HCT116 (cell line): ENCODE measurements around the gene SKAP1. TPM values are rescaled to one million over a fixed set of nuclear protein-coding genes. Genes with fewer than 3 reads are reported as not detected.
A peak's percentile ranks its signal among the peaks of the same experiment; 100 is the strongest.

Experiments
- ATAC-seq: fragments of 200-7000 bp; cut with Tn5 transposase; 2 replicates; pipeline ENCODE4 v1.9.1; 2020; ENCODE audit warnings: mild to moderate bottlenecking, moderate library complexity
- BruUV-seq: library from RNA; stranded (reverse); fragments of 400-500 nt; replicated peaks from 2 replicates; lab custom pipeline; 2021; lab: Mats Ljungman, UMichigan
- CTCF ChIA-PET: fragments of 300-600 bp; sonication (Branson Sonifier 250); formaldehyde crosslinking; loops from one replicate; lab custom pipeline; 2021; ENCODE audit warnings: antibody characterized with exemption; lab: Charles Lee
- POLR2A ChIA-PET: fragments of 300-600, 350-600 bp; sonication (Branson Sonifier 250); formaldehyde crosslinking; loops from one replicate; lab custom pipeline; 2021; ENCODE audit warnings: antibody characterized with exemption; lab: Charles Lee
- RAD21 ChIA-PET, 2 experiments: fragments of 300-600 bp; sonication (Branson Sonifier 250); formaldehyde crosslinking; loops; one replicate each; lab custom pipeline; 2023; ENCODE audit warnings: low total read pairs in 2 of 2; ENCODE audit not compliant: uncharacterized antibody in 2 of 2, unreplicated experiment in 2 of 2, low non-redundant PET in 1 of 2; lab: Charles Lee
- DNase-seq: peaks from one replicate; pipeline ENCODE4 v3.0.0-alpha.2; 2010; ENCODE audit warnings: low read depth, low spot score
- H2AFZ ChIP-seq: fragments of 200-600 bp; shearing (Covaris generic), sonication (generic); 2 replicates; pipeline ENCODE4 v1.6.1; 2017; ENCODE audit warnings: low read depth, mixed run types, mixed read lengths, antibody characterized with exemption, low read length; ENCODE audit not compliant: poor library complexity, severe bottlenecking
- H3K27ac ChIP-seq: 2 replicates; pipeline ENCODE4 v1.5.1; 2012; ENCODE audit warnings: low read depth, low read length
- H3K27me3 ChIP-seq: fragments of 200-600 bp; sonication (generic); 2 replicates; pipeline ENCODE4 v1.6.1; 2016; ENCODE audit warnings: mixed run types, low read length, mixed read lengths; ENCODE audit not compliant: insufficient read depth
- H3K36me3 ChIP-seq, 2 experiments: fragments of 200-500 bp in 1 of 2; fragments of 200-600 bp in 1 of 2; sonication (Bioruptor generic) in 1 of 2; sonication (generic) in 1 of 2; 2 replicates each; pipeline versions ENCODE4 v1.5.1 to v1.6.1; 2014 to 2016; ENCODE audit warnings: low read length in 2 of 2, inconsistent platforms in 1 of 2, mixed read lengths in 1 of 2, mixed run types in 1 of 2; ENCODE audit not compliant: insufficient read depth in 2 of 2, control insufficient read depth in 1 of 2
- H3K4me1 ChIP-seq, 2 experiments: fragments of 200-600 bp in 1 of 2; sonication (generic) in 1 of 2; 2 replicates each; pipeline versions ENCODE4 v1.5.1 to v1.6.1; 2012 to 2017; ENCODE audit warnings: low read length in 2 of 2, inconsistent platforms in 1 of 2, mild to moderate bottlenecking in 1 of 2, mixed read lengths in 1 of 2, mixed run types in 1 of 2, moderate library complexity in 1 of 2; ENCODE audit not compliant: insufficient read depth in 2 of 2, control insufficient read depth in 1 of 2
- H3K4me2 ChIP-seq: fragments of 200-600 bp; sonication (generic); 2 replicates; pipeline ENCODE4 v1.6.1; 2017; ENCODE audit warnings: mixed run types, low read length, mixed read lengths
- H3K4me3 ChIP-seq, 2 experiments: fragments of 200-600 bp in 1 of 2; sonication (generic) in 1 of 2; replicated peaks in 1 of 2; 2 replicates each; pipeline ENCODE4 v1.5.1; 2011 to 2016; ENCODE audit warnings: low read length in 2 of 2, control low read depth in 1 of 2, low read depth in 1 of 2, mild to moderate bottlenecking in 1 of 2, mixed read lengths in 1 of 2, mixed run types in 1 of 2
- H3K79me2 ChIP-seq: fragments of 200-600 bp; sonication (generic); 2 replicates; pipeline ENCODE4 v1.6.1; 2017; ENCODE audit warnings: mild to moderate bottlenecking, mixed run types, low read length, moderate library complexity, mixed read lengths; ENCODE audit not compliant: insufficient read depth
- H3K9ac ChIP-seq: fragments of 200-600 bp; sonication (generic); 2 replicates; pipeline ENCODE4 v1.6.1; 2016; ENCODE audit warnings: low read length, mixed read lengths
- H3K9me2 ChIP-seq: fragments of 200-600 bp; sonication (generic), shearing (Covaris generic); 2 replicates; pipeline ENCODE4 v1.6.1; 2017; ENCODE audit warnings: mixed run types, mild to moderate bottlenecking, moderate library complexity; ENCODE audit not compliant: insufficient read depth
- H3K9me3 ChIP-seq, 2 experiments: fragments of 200-500 bp in 1 of 2; fragments of 200-600 bp in 1 of 2; sonication (Bioruptor generic) in 1 of 2; sonication (generic) in 1 of 2; 2 replicates each; pipeline ENCODE4 v1.6.1; 2014 to 2017; ENCODE audit warnings: low read length in 2 of 2, mixed read lengths in 2 of 2, inconsistent platforms in 1 of 2, low read depth in 1 of 2, mild to moderate bottlenecking in 1 of 2, mixed run types in 1 of 2, moderate library complexity in 1 of 2; ENCODE audit not compliant: control insufficient read depth in 1 of 2, insufficient read depth in 1 of 2
- H4K20me1 ChIP-seq: fragments of 200-600 bp; sonication (generic), shearing (Covaris generic); 2 replicates; pipeline ENCODE4 v1.6.1; 2017; ENCODE audit warnings: mixed run types, mild to moderate bottlenecking, moderate library complexity; ENCODE audit not compliant: insufficient read depth
- ATF3 ChIP-seq: IDR thresholded peaks from 2 replicates; pipeline ENCODE4 v1.6.1; 2012
- CEBPB ChIP-seq: IDR thresholded peaks from 2 replicates; pipeline ENCODE4 v1.6.1; 2012; ENCODE audit warnings: low read depth
- CTCF ChIP-seq, 3 experiments: fragments of 200-600 bp in 1 of 3; sonication (generic) in 1 of 3; IDR thresholded peaks in 2 of 3; conservative IDR thresholded peaks in 1 of 3; 2 replicates each; pipeline ENCODE4 v1.5.1; 2012 to 2017; ENCODE audit warnings: low read depth in 2 of 3, low read length in 2 of 3, antibody characterized with exemption in 1 of 3, borderline replicate concordance in 1 of 3, control low read depth in 1 of 3, mild to moderate bottlenecking in 1 of 3, mixed read lengths in 1 of 3, mixed run types in 1 of 3, moderate library complexity in 1 of 3; ENCODE audit not compliant: insufficient read depth in 1 of 3
- EGR1 ChIP-seq: IDR thresholded peaks from 2 replicates; pipeline ENCODE4 v1.6.1; 2012; ENCODE audit warnings: low read depth
- ELF1 ChIP-seq: IDR thresholded peaks from 2 replicates; pipeline ENCODE4 v1.6.1; 2012; ENCODE audit warnings: low read depth, borderline replicate concordance
- EZH2 ChIP-seq: fragments of 200-600 bp; sonication (generic); IDR thresholded peaks from 2 replicates; pipeline ENCODE4 v1.6.1; 2017; ENCODE audit warnings: antibody characterized with exemption, mixed run types
- EZH2phosphoT487 ChIP-seq: fragments of 200-600 bp; IDR thresholded peaks from 2 replicates; pipeline ENCODE4 v1.6.1; 2018; ENCODE audit warnings: antibody characterized with exemption, borderline replicate concordance
- FOSL1 ChIP-seq: IDR thresholded peaks from 2 replicates; pipeline ENCODE4 v1.6.1; 2012; ENCODE audit warnings: low read depth
- MAX ChIP-seq: IDR thresholded peaks from 2 replicates; pipeline ENCODE4 v1.6.1; 2012
- POLR2A ChIP-seq: IDR thresholded peaks from 2 replicates; pipeline ENCODE4 v1.7.0; 2011; ENCODE audit warnings: borderline replicate concordance; ENCODE audit not compliant: insufficient read depth, insufficient read length; ENCODE audit errors: extremely low read depth
- RAD21 ChIP-seq: IDR thresholded peaks from 2 replicates; pipeline ENCODE4 v1.6.1; 2012; ENCODE audit warnings: low read depth, mild to moderate bottlenecking
- REST ChIP-seq: IDR thresholded peaks from 2 replicates; pipeline ENCODE4 v1.6.1; 2012; ENCODE audit warnings: low read depth
- SIN3A ChIP-seq: IDR thresholded peaks from 2 replicates; pipeline ENCODE4 v1.6.1; 2012; ENCODE audit warnings: low read depth
- SP1 ChIP-seq: IDR thresholded peaks from 2 replicates; pipeline ENCODE4 v1.6.1; 2012; ENCODE audit warnings: low read depth
- SRF ChIP-seq: IDR thresholded peaks from 2 replicates; pipeline ENCODE4 v1.6.1; 2012; ENCODE audit warnings: low read depth
- TCF7L2 ChIP-seq: IDR thresholded peaks from 2 replicates; pipeline ENCODE4 v1.7.0; 2011; ENCODE audit warnings: borderline replicate concordance, inconsistent platforms; ENCODE audit not compliant: insufficient read depth, insufficient read length; ENCODE audit errors: extremely low read depth
- ZBTB33 ChIP-seq: IDR thresholded peaks from 2 replicates; pipeline ENCODE4 v1.6.1; 2011; ENCODE audit warnings: mild to moderate bottlenecking, low read length, moderate library complexity; ENCODE audit not compliant: insufficient replicate concordance; ENCODE audit errors: extremely low read depth
- ZFX ChIP-seq: fragments of 450-650 bp; IDR thresholded peaks from 2 replicates; pipeline ENCODE4 v1.6.1; 2017
- intact Hi-C: fragments of 100-400 bp; cut with micrococcal nuclease; formaldehyde crosslinking; loops from 2 replicates; pipeline ENCODE4 v1.10.0; 2022
- total RNA-seq: library from RNA; stranded (reverse); gene quantifications from one replicate; pipeline ENCODE4 v1.2.1, GENCODE V29; 2021; ENCODE audit not compliant: unreplicated experiment

The SKAP1 gene
- total RNA-seq, 1 experiment from 2014 or later, result 12.4 TPM

GRCh38 chr17:48426019-48426665 is 3.9 kb downstream of the SKAP1 start:
- H3K9ac ChIP-seq, result no peak overlapping the region
- CTCF ChIA-PET, result no interaction called here
- no peak for DNase-seq
- H2AFZ ChIP-seq, result peak overlapping the region; percentile 8
- no peaks in the 10 kb centered on the region for H3K36me3 ChIP-seq
- peaks cover 0 to 26% of the 10 kb centered on the region in 2 experiments; a peak in 2 of 4 replicates for H3K4me1 ChIP-seq
- no peak for ATAC-seq
- H3K4me3 ChIP-seq, result no peak overlapping the region
- H4K20me1 ChIP-seq, result no peaks in the 10 kb centered on the region
- no peaks in the 10 kb centered on the region for H3K9me3 ChIP-seq
- no peak for TF ChIP-seq EGR1
- no peak for TF ChIP-seq REST
- TF ChIP-seq SRF, result no peak
- no peak for TF ChIP-seq ELF1
- no peak for TF ChIP-seq ZFX
- no peak for TF ChIP-seq EZH2phosphoT487
- TF ChIP-seq FOSL1, result no peak
- no peak for TF ChIP-seq CTCF (IDR thresholded peaks at IDR 0.05 in 2 of 3, conservative IDR thresholded peaks at IDR 0.05 in 1 of 3; ENCODE audit: borderline replicate concordance in 1 of 3, insufficient read depth in 1 of 3, low read depth in 2 of 3, low read length in 2 of 3)
- TF ChIP-seq MAX, result no peak
- no peak for TF ChIP-seq SP1
- no peak for TF ChIP-seq EZH2
- no peak for TF ChIP-seq RAD21
- TF ChIP-seq ZBTB33, result no peak
- no peak for TF ChIP-seq TCF7L2
- no peak for TF ChIP-seq ATF3
- TF ChIP-seq POLR2A, result no peak
- TF ChIP-seq SIN3A, result no peak
- TF ChIP-seq CEBPB, result no peak
- intact Hi-C loops, result no loop called here
- POLR2A ChIA-PET, result no interaction called here
- no peak overlapping the region for H3K27ac ChIP-seq
- no peaks in the 10 kb centered on the region for H3K79me2 ChIP-seq
- RAD21 ChIA-PET, result no interaction called here
- BruUV-seq, result no TSS peak
- H3K9me2 ChIP-seq, result no peaks in the 10 kb centered on the region
- no peaks in the 10 kb centered on the region for H3K27me3 ChIP-seq
- H3K4me2 ChIP-seq, result no peak overlapping the region
